Stimulated activated naive CD8-positive, alpha-beta T cell treated with anti-CD3 and anti-CD28 coated beads, Interleukin-15, Interleukin-2, amounts not matched to agents 100 ng/mL and 50 ng/mL, for 24 hours (primary cell): ENCODE measurements around the gene PKN1.
A peak's percentile ranks its signal among the peaks of the same experiment; 100 is the strongest.
"Not testable (repeated sequence)": the region's sequence is repeated elsewhere in the genome, so short reads cannot be mapped to it uniquely, and the experiment has no call there.

ENCODE experiments used
- H3K27ac Mint-ChIP-seq: one replicate; pipeline ENCODE4 v1.8.0; 2021; ENCODE audit warnings: mild to moderate bottlenecking, mixed read lengths
- H3K27me3 Mint-ChIP-seq: one replicate; pipeline ENCODE4 v1.8.0; 2021; ENCODE audit warnings: mixed read lengths
- H3K36me3 Mint-ChIP-seq: one replicate; pipeline ENCODE4 v1.8.0; 2021; ENCODE audit warnings: low read depth, mixed read lengths
- H3K4me1 Mint-ChIP-seq: one replicate; pipeline ENCODE4 v1.8.0; 2021; ENCODE audit warnings: low read depth, mixed read lengths
- H3K4me3 Mint-ChIP-seq: one replicate; pipeline ENCODE4 v1.8.0; 2021; ENCODE audit warnings: mild to moderate bottlenecking, mixed read lengths
- H3K9me3 Mint-ChIP-seq: one replicate; pipeline ENCODE4 v1.8.0; 2021; ENCODE audit warnings: mixed read lengths

The PKN1 gene

GRCh38 chr19:14402332-14403144, 30.6 kb upstream of the PKN1 start:
- Mint-ChIP-seq H3K4me3 (no peak overlapping the region), H3K9me3 (no peaks in the 10 kb centered on the region), H3K4me1 (peaks cover 8% of the 10 kb centered on the region), H3K36me3 (peaks cover 72% of the 10 kb centered on the region), H3K27ac (peak overlapping the region; percentile 76), H3K27me3 (no peaks in the 10 kb centered on the region)

- not testable (repeated sequence) for H3K4me3 Mint-ChIP-seq, H3K4me1 Mint-ChIP-seq, H3K9me3 Mint-ChIP-seq, H3K27ac Mint-ChIP-seq, H3K27me3 Mint-ChIP-seq
- peaks cover 73% of the 10 kb centered on the region for H3K36me3 Mint-ChIP-seq
Measured at GRCh38 chr19:14403145-14403930, 29.8 kb upstream of the PKN1 start.

DNA sequence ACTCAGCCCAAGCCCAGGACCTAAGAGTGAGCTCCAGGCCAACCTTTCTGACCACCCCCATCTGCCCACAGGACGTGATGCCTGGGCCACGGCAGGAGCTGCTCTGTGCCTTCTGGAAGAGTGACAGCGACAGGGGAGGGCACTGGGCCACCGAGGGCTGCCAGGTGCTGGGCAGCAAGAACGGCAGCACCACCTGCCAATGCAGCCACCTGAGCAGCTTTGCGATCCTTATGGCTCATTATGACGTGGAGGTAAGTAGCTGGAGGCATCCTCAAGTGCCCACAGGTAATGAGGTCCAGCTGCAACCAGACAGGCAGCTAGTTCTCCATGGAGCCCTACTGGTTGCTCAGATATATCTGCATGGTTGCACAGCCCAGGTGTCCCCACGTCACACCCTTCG, 28.8 kb upstream of the PKN1 start:
- H3K4me3 Mint-ChIP-seq: no peak overlapping the region
- peaks cover 75% of the 10 kb centered on the region for H3K36me3 Mint-ChIP-seq
- peaks cover 18% of the 10 kb centered on the region for H3K4me1 Mint-ChIP-seq

DNA sequence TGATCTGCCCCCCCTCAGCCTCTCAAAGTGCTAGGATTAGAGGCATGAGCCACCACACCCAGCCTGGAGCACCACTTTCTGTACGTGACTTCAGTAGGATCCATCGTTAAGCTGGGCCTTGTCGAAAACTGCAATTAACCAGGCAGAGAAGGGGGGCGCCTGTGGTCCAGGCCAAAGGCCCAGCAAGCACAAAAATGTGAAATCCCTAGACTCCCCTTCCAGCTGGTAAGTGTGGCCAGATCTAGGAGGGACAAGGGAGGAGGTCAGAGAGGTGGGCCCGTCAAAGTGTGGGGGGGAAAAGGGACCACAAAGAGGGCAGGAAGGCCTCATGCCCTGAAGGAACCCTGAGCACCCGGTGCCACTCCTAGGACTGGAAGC, 27.7 kb upstream of the PKN1 start:
- no peak overlapping the region for H3K4me3 Mint-ChIP-seq
- no peaks in the 10 kb centered on the region for H3K27me3 Mint-ChIP-seq
- H3K4me1 Mint-ChIP-seq: peaks cover 27% of the 10 kb centered on the region
- H3K36me3 Mint-ChIP-seq: peaks cover 80% of the 10 kb centered on the region
- H3K9me3 Mint-ChIP-seq: no peaks in the 10 kb centered on the region
- H3K27ac Mint-ChIP-seq: peak overlapping the region; percentile 71

More for the DNA sequence above, 28.8 kb upstream of the PKN1 start:
- Mint-ChIP-seq H3K27me3 (no peaks in the 10 kb centered on the region), H3K9me3 (no peaks in the 10 kb centered on the region), H3K27ac (peak overlapping the region; percentile 52)

GRCh38 chr19:14405758-14406644, 27.1 kb upstream of the PKN1 start:
- Mint-ChIP-seq H3K4me1 (peaks cover 27% of the 10 kb centered on the region), H3K36me3 (peaks cover 80% of the 10 kb centered on the region), H3K27me3 (no peaks in the 10 kb centered on the region), H3K4me3 (no peak overlapping the region), H3K27ac (peak overlapping the region; percentile 71), H3K9me3 (no peaks in the 10 kb centered on the region)

DNA sequence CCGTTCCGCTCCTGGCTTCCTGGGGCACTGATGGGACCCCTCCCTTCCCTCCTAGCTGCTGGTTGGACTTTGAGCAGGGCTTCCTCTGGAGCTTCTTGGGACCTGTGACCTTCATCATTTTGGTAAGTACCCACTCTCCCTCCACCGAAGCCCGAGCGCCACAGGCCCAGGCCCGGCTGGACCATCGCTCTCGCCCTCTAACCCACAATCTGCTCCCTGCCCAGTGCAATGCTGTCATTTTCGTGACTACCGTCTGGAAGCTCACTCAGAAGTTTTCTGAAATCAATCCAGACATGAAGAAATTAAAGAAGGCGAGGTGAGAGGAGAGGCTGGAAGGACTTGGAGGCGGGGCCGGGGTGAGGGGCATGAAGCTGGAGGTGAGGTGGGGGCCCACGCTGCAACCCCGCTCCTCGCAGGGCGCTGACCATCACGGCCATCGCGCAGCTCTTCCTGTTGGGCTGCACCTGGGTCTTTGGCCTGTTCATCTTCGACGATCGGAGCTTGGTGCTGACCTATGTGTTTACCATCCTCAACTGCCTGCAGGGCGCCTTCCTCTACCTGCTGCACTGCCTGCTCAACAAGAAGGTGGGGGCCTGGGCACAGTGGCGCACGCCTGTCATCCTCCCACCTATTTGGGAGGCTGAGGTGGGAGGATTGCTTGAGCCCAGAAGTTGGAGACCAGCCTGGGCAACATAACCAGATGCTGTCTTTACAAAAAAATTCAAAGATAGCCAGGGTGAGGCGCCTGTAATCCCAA, 26.3 kb upstream of the PKN1 start:
- peak overlapping the region; percentile 23 for H3K4me3 Mint-ChIP-seq

DNA sequence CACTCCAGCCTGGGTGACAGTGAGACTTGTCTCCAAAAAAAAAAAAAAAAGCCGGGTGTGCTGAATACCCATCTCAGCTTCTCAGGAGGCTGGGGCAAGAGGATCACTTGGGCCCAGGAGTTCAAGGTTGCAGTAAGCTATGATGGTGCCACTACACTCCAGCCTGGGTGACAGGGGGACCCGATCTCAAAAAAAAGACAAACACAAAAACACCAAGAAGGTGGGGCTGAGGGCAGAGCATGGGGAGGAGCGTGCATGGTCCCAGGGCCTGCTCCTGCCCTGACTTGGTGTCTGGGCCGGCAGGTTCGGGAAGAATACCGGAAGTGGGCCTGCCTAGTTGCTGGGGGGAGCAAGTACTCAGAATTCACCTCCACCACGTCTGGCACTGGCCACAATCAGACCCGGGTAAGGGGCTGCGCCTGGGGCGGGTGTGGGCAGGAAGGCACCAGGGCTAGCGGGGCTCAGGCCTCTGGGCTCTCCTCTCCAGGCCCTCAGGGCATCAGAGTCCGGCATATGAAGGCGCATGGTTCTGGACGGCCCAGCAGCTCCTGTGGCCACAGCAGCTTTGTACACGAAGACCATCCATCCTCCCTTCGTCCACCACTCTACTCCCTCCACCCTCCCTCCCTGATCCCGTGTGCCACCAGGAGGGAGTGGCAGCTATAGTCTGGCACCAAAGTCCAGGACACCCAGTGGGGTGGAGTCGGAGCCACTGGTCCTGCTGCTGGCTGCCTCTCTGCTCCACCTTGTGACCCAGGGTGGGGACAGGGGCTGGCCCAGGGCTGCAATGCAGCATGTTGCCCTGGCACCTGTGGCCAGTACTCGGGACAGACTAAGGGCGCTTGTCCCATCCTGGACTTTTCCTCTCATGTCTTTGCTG, 25.3 kb upstream of the PKN1 start:
- H3K4me1 Mint-ChIP-seq: peaks cover 32% of the 10 kb centered on the region
- no peaks in the 10 kb centered on the region for H3K9me3 Mint-ChIP-seq
- H3K27me3 Mint-ChIP-seq: no peaks in the 10 kb centered on the region
- peaks cover 73% of the 10 kb centered on the region for H3K36me3 Mint-ChIP-seq
- H3K27ac Mint-ChIP-seq: peak overlapping the region; percentile 61
- peak overlapping the region; percentile 53 for H3K4me3 Mint-ChIP-seq

More for the DNA sequence above, 26.3 kb upstream of the PKN1 start:
- peaks cover 28% of the 10 kb centered on the region for H3K4me1 Mint-ChIP-seq
- H3K36me3 Mint-ChIP-seq: peaks cover 80% of the 10 kb centered on the region
- H3K9me3 Mint-ChIP-seq: no peaks in the 10 kb centered on the region
- no peaks in the 10 kb centered on the region for H3K27me3 Mint-ChIP-seq
- peak overlapping the region; percentile 49 for H3K27ac Mint-ChIP-seq

DNA sequence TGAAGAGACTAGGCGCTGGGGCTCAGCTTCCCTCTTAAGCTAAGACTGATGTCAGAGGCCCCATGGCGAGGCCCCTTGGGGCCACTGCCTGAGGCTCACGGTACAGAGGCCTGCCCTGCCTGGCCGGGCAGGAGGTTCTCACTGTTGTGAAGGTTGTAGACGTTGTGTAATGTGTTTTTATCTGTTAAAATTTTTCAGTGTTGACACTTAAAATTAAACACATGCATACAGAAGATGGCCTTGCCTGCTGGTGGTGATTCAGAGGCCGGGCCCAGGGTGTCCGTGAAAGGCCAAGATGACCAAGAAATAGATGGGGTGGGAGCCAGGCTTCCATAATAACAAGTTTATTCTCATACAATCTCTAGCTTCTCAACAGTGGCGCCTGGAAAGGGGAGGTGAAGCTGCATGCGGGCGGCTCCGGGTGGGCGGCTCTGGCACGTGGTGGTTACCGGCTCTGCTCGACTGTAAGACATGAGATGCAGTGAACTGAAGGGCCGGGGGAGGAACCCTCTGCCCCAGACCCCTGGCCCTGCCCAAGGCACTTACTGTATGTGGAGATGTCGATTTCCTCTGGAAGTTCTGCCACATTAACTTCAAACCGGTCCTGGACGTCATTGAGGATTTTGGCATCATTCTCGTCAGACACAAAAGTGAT, 24.5 kb upstream of the PKN1 start:
- H3K4me3 Mint-ChIP-seq: peak overlapping the region; percentile 53
- H3K4me1 Mint-ChIP-seq: peaks cover 39% of the 10 kb centered on the region

GRCh38 chr19:14409146-14410023, 23.7 kb upstream of the PKN1 start:
- peak overlapping the region; percentile 59 for H3K27ac Mint-ChIP-seq
- H3K4me3 Mint-ChIP-seq: peak overlapping the region; percentile 53
- H3K36me3 Mint-ChIP-seq: peaks cover 78% of the 10 kb centered on the region
- H3K9me3 Mint-ChIP-seq: no peaks in the 10 kb centered on the region
- H3K4me1 Mint-ChIP-seq: peaks cover 44% of the 10 kb centered on the region
- H3K27me3 Mint-ChIP-seq: no peaks in the 10 kb centered on the region

More for the DNA sequence above, 24.5 kb upstream of the PKN1 start:
- peaks cover 80% of the 10 kb centered on the region for H3K36me3 Mint-ChIP-seq
- H3K9me3 Mint-ChIP-seq: no peaks in the 10 kb centered on the region
- no peaks in the 10 kb centered on the region for H3K27me3 Mint-ChIP-seq
- peak overlapping the region; percentile 59 for H3K27ac Mint-ChIP-seq

GRCh38 chr19:14410091-14411051, 22.7 kb upstream of the PKN1 start:
- H3K27me3 Mint-ChIP-seq: no peaks in the 10 kb centered on the region
- H3K9me3 Mint-ChIP-seq: no peaks in the 10 kb centered on the region
- H3K4me3 Mint-ChIP-seq: peak overlapping the region; percentile 59
- H3K4me1 Mint-ChIP-seq: peaks cover 51% of the 10 kb centered on the region
- H3K36me3 Mint-ChIP-seq: peaks cover 78% of the 10 kb centered on the region
- H3K27ac Mint-ChIP-seq: peak overlapping the region; percentile 84

GRCh38 chr19:14411161-14411937, 21.8 kb upstream of the PKN1 start:
- H3K27ac Mint-ChIP-seq: peak overlapping the region; percentile 84
- H3K9me3 Mint-ChIP-seq: no peaks in the 10 kb centered on the region
- peaks cover 81% of the 10 kb centered on the region for H3K36me3 Mint-ChIP-seq
- H3K4me3 Mint-ChIP-seq: peak overlapping the region; percentile 59
- H3K4me1 Mint-ChIP-seq: peaks cover 57% of the 10 kb centered on the region
- H3K27me3 Mint-ChIP-seq: no peaks in the 10 kb centered on the region
